ENCODE results near the gene TMEM42.

DNA sequence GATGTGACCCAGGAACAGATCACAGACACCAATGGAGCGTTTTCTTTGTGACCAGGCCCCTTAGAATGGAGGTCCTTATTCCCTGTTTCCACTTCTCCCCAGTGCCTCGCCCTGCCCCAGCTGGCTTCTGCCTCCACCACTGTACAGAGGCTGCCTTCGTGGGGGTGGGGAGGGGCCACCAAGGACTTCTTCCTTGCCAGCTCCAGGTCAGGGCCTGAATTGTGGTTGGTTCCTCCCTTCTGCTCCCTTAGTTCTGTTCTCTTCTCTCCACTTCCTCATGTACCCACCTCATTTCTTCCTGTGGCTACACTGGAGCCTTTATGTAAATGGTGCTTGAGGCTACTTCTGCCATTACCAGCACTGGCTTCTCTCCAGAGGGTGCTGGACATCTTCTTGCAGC, 29.1 kb downstream of the TMEM42 start:
- TF ChIP-seq, protein P1, sequence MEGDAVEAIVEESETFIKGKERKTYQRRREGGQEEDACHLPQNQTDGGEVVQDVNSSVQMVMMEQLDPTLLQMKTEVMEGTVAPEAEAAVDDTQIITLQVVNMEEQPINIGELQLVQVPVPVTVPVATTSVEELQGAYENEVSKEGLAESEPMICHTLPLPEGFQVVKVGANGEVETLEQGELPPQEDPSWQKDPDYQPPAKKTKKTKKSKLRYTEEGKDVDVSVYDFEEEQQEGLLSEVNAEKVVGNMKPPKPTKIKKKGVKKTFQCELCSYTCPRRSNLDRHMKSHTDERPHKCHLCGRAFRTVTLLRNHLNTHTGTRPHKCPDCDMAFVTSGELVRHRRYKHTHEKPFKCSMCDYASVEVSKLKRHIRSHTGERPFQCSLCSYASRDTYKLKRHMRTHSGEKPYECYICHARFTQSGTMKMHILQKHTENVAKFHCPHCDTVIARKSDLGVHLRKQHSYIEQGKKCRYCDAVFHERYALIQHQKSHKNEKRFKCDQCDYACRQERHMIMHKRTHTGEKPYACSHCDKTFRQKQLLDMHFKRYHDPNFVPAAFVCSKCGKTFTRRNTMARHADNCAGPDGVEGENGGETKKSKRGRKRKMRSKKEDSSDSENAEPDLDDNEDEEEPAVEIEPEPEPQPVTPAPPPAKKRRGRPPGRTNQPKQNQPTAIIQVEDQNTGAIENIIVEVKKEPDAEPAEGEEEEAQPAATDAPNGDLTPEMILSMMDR (IDR thresholded peaks at IDR 0.05; ENCODE audit: low read depth, low read length, poor library complexity, severe bottlenecking) = no peak
- no peak for TF ChIP-seq EZH2phosphoT487 (IDR thresholded peaks at IDR 0.05; ENCODE audit: borderline replicate concordance, low read length)

Measured in DOHH2 (cell line).